ENCODE results near the gene SBNO2.

DNA sequence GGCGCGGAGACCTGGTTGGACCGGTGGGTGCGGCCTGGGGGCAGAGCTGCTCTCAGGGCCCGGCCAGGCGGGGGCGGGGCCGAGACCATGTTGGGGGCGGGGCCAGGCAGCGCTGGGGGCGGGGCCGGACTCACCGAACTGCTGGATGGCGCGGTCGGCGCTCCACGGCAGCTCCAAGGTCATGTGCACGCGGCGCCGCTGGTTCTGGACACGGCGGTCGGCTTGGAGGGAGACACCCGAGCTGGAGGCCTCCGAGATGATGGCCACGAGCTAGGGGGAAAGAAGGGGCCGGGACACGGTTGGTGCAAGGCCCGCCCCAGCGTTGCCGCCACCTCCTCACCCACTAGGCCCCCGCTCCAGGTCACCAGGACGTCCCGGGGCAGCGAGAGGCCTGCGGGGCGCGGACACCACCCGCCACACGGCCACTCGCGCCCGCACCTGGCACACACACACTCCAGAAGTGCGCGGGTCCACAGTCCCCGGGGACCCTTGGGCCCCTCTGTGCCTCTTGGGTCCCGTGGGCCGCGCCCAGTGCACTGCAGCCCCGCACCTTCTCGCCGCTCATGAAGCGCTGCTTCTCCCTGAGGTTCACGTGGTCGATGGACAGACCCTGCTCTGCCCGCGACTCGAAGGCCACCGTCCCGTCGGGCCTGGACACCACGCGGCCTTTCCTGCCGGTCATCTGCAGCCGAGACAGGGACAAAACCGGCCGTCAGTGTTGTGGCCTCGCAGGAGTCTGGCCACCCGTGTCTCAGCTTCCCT, 61.6 kb downstream of the SBNO2 start:
- TF ChIP-seq, protein P1, sequence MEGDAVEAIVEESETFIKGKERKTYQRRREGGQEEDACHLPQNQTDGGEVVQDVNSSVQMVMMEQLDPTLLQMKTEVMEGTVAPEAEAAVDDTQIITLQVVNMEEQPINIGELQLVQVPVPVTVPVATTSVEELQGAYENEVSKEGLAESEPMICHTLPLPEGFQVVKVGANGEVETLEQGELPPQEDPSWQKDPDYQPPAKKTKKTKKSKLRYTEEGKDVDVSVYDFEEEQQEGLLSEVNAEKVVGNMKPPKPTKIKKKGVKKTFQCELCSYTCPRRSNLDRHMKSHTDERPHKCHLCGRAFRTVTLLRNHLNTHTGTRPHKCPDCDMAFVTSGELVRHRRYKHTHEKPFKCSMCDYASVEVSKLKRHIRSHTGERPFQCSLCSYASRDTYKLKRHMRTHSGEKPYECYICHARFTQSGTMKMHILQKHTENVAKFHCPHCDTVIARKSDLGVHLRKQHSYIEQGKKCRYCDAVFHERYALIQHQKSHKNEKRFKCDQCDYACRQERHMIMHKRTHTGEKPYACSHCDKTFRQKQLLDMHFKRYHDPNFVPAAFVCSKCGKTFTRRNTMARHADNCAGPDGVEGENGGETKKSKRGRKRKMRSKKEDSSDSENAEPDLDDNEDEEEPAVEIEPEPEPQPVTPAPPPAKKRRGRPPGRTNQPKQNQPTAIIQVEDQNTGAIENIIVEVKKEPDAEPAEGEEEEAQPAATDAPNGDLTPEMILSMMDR (IDR thresholded peaks at IDR 0.05), result no peak
- TF ChIP-seq EZH2 (IDR thresholded peaks at IDR 0.05) (no peak), EZH2phosphoT487 (IDR thresholded peaks at IDR 0.05) (no peak)

Measured in neural progenitor cell (in vitro differentiated cells).